DMS153 treated with DMSO at 0.1 percent for 48 hours (cell line): ENCODE results near the gene CIAO2A.
A peak's percentile ranks its signal among the peaks of the same experiment; 100 is the strongest.
"Not testable (repeated sequence)": the region's sequence is repeated elsewhere in the genome, so short reads cannot be mapped to it uniquely, and the experiment has no call there.

ENCODE experiments used
- DNase-seq: peaks from one replicate; lab custom pipeline; 2025; ENCODE audit not compliant: unreplicated experiment; lab: John Stamatoyannopoulos, UW

Gene CIAO2A, protein sequence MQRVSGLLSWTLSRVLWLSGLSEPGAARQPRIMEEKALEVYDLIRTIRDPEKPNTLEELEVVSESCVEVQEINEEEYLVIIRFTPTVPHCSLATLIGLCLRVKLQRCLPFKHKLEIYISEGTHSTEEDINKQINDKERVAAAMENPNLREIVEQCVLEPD

GRCh38 chr15:64093627-64094417 lies at the start of gene CIAO2A:
CIAO2A (minus strand) TSS chr15:64093838; CDS start chr15:64093768, 70 bp downstream.
- peak; percentile 86 for DNase-seq

DNA sequence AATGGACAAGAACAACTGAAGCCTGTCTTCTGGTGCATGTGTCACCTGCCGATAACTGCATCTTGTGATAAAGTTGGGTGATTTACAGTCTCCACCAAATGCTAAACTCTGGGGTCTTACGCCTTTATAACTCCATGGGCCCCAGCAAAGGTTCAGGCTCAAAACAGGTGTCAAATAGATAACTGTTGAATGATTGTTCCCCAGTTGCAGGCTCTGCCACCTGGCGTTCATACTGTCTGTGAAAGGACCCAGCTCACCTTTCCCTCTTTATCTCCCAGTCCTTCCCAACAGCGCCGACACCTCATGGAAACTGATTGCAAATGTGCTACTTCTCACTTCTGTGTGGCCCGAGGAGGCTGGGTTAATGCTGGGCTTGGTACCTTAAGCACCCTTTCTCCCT lies 49.6 kb upstream of the CIAO2A start:
- DNase-seq = no peak

GRCh38 chr15:64141798-64142512 lies 48.3 kb upstream of the CIAO2A start:
- DNase-seq = no peak

DNA sequence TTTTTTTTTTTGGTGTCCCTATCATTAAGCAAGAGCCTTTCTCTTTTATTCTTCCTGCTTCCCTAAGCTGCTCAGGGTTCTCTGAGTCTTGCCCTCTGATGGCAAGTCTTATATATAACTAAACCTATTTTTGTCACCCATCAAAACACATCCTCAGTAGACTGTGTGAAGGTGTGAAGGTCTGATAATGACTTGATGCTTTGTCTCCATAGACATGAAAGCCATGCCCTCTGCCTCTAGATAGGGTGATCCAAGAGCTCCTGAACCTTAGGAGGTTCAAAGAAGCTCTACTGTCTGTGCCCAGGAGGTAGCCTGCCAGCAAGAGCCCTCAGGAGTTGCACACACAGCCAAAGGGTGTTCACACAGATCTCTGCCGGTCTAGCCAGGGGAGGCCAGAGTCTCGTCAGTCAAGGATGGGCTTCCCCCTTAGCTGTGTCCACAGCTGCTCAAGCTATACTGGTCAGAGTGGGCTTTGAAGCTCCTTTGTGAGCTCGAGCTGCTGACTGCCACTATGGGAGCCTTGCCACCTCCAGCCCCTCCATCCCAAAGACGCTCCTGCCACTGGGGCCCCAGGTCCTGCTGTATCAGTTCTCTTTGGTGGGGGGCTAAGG lies 44.8 kb upstream of the CIAO2A start:
- DNase-seq = no peak

DNA sequence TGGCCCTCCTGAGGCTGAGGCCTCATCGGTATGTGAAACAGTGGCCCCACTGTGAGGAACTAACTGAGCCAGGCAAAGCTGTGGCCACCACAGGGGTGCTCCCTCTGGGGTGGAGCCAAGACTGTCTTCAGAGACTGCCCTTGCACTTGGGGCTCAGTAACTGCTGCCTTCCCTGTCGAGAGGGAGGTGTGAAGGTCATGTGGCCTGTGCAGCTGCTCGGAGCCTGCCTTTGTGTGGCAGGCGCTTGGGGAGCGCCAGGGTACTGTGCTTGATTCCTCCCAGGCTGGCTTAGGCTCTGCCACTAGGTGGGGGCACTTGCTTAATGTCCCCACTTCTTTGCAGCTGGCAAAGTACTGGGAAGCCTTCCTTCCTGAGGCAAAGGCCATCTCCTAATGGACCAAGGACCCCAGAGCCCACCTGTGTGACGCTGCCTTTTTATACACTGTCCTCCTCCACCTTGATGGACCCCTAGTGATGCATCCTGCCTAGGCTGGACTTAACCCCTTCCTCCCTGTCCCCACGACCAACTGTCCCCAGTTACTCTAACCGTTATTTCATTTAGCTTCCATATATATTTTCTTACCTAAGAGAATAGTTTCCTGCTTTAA lies 43.7 kb upstream of the CIAO2A start:
- DNase-seq = no peak

GRCh38 chr15:64136347-64136746 lies 42.7 kb upstream of the CIAO2A start:
- no peak for DNase-seq

DNA sequence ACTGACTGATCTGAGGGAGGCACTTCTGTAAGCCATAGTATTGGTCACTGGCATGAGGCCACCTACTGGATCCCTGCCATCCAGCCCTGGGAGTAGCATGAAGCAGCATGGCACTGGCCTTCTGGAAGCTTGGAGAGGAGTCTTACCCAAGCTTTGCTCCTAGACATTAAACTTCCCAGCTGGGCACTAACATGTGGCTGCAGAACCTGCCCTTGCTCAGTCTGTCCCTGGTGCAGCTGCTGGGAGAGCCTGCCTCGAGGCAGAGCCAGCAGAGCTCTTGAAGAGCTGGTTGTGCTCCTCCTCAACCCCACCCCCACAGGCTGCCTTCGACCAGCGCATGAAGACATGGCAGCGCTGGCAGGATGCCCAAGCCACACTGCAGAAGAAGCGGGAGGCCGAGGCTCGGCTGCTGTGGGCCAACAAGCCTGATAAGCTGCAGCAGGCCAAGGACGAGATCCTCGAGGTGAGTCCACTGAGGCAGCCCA lies 40.7 kb upstream of the CIAO2A start:
- no peak for DNase-seq

DNA sequence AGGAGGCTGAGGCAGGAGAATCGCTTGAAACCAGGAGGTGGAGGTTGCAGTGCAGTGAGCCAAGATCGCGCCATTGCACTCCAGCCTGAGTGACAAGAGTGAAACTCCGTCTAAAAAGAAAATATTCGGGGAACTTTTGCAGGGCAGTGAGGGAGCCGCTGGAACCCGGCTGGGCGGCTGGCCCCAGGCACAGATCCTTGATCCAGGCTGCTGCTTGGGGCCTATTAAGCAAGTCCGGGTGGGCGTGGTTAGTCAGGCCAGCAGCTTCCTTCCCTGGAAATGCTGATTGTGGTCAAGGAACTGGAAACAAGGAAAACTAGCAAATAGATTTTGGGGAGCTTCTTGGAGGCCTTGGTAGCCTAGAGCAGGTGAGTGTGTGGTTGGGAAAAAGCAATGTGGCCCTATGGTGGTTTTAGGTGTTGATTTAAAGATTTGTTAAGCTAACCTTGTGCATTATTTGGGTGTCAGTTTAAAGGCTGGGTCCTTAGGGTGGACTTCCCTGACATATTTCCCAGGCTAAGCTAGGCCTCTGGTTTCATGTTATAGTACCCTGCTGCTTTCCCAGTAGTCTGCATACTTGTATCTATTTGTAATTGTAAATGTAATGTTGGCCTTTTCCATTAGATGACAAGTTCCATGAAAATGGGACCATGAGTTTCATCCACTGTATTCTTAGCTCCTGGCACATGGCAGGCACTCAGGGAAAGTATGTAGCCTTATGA lies 40.1 kb upstream of the CIAO2A start:
- DNase-seq = no peak

GRCh38 chr15:64132217-64132616 lies 38.6 kb upstream of the CIAO2A start:
- DNase-seq = no peak

- DNase-seq = no peak
These were observed 37.9 kb upstream of the CIAO2A start for GRCh38 chr15:64131547-64131946.

DNA sequence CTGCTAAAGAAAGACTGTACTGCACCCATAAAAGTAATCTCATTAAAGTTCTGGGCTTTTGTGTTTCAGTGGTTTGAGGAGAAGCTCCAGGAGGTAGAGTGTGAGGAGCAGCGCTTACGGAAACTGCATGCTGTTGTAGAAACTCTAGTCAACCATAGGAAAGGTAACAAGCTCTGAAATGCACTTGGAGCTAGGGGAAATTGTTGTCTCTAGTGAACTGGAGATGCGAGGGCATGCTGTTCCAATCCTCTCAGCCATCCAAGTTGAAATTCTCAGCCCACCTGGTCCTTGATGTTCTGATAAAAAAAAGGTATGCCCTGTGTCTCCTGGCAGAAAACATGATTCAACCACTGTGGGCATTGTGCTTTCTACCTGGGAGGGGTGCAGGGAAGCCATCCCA lies 36.5 kb upstream of the CIAO2A start:
- DNase-seq = no peak

DNA sequence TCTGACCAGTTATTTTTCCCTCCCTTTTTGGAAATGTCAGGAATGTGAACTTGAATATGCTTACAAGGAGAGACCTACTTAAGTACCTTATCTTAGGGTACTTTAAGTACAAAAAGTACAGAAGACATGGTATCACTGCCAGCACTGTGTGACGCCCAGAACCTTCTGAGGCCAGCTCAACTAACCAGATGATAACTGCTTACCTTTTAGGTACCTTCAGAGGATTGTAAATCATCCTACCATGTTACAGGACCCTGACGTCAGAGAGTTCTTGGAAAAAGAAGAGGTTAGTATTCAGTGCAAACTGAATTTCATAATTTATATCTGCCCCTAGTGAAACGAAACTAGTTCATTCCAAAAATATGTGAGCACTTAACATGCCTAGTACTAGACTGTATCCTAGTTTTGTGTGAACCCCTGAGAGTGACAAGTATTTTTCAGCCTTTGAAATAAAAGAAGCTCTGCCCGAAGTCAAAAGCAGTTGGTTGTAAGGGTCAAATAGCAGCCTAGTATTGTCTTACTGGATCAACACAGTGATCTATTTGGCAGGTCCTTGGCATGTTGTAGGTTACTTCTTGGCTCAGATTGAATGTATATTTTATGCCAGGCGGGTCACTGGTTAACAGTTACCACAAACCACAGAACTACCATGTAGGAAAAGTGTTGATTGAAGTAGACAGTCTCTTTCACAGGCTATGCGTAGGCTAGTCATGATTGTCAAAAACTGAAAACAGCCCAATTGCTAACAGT lies 34.1 kb upstream of the CIAO2A start:
- DNase-seq = no peak

- DNase-seq = no peak
These were observed 32.3 kb upstream of the CIAO2A start for GRCh38 chr15:64125978-64126377.

DNA sequence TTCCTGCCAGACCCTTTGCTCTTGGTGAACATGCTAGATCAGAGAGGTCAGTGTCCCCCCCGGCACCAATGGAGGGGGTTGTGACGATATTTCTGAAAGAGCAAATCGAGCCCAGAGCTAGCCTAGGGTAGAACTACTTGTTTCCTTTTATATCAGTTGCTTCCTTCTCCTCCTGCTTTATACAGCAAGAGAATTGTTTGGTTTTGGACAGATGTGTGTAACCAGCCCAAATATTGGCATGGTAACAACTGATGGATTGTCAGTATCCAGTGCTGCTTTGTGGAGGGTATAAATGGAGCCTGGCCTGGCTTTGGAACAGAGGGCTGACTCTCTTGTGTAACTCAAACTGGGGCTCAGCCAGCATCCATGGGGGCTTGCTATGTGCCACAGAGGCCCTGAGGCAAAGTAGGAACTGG lies 29.3 kb upstream of the CIAO2A start:
- no peak for DNase-seq

- DNase-seq = no peak
These were observed 28.8 kb upstream of the CIAO2A start for GRCh38 chr15:64122444-64122843.

- no peak for DNase-seq
These were observed 28.0 kb upstream of the CIAO2A start for GRCh38 chr15:64121614-64122013.

- DNase-seq = not testable (repeated sequence)
These were observed 26.7 kb upstream of the CIAO2A start for GRCh38 chr15:64120322-64120721.

DNA sequence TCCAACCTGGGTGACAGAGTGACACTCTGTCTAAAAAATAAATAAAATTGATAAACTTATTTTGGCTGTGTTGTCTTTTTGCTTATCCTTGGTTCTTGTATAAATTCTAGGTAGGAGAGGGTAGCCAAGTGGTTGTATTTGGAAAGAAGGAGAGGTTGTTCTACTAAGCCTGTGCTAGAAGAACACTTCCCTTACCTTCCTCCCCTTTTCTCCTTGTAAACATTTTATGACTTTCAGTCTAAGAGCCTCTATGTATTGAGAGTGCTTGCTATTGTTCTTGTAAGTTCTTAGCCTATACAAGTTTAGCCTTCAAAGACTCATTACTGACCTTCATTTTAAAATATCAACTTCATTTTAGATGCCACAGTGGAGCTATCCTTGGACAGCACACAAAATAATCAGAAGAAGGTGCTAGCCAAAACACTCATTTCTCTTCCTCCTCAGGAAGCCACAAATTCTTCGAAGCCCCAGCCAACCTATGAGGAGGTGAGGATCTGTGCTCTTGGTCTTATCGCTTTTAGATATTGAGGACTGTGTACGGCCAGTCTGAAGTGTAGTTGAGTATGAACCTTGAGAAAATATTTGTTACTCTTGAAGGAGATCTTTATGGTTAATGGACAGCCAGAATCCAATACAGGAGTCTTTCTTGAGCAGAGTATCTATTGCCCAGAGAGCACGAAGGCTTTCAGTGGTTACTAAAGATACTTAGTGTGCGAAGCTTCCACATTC lies 24.3 kb upstream of the CIAO2A start:
- DNase-seq = no peak

DNA sequence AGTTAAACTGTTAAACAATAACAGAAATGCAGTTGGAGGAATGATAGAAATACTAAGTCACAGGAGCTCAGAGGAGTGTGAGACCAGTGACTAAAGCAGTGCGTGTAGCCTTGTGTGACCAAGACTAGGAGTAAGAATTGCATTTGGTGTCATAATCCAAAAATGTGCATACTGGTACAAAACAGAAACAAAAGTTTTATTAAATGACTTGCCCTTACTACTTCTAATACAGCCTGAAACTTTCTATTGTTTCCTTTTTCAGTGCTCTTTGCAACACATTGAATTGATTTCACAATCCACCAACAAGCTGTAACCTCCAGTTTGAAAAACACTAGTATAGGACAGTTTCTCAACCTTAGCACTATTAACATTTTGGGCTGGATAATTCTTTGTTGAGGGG lies 19.3 kb upstream of the CIAO2A start:
- no peak for DNase-seq
